HepG2 (cell line): Measurements from ENCODE around the gene CENPM. TPM values are rescaled to one million over a fixed set of nuclear protein-coding genes. Genes with fewer than 3 reads are reported as not detected.
A peak's percentile ranks its signal among the peaks of the same experiment; 100 is the strongest.

Experiments
- ATAC-seq: fragments of 200-7000 bp; cut with Tn5 transposase; 3 replicates; pipeline ENCODE4 v1.9.1; 2020; ENCODE audit warnings: mild to moderate bottlenecking, moderate library complexity
- BruUV-seq: library from RNA; stranded (reverse); fragments of 400-500 nt; replicated peaks from 2 replicates; lab custom pipeline; 2021; lab: Mats Ljungman, UMichigan
- CTCF ChIA-PET: fragments of 300-600 bp; formaldehyde crosslinking; extraction: SDS; loops from one replicate; lab custom pipeline; 2021; ENCODE audit warnings: low total read pairs, inconsistent platforms, low intra/inter-chr PET ratio; lab: Yijun Ruan, JAX
- POLR2A ChIA-PET: fragments of 350-600 bp; sonication (Branson Sonifier 250); formaldehyde crosslinking; loops from one replicate; lab custom pipeline; 2020; ENCODE audit warnings: antibody characterized with exemption, inconsistent platforms; lab: Yijun Ruan, JAX
- DNase-seq: peaks from one replicate; pipeline ENCODE4 v3.0.0-alpha.2; 2015; ENCODE audit warnings: low spot score
- FAIRE-seq: peaks from 3 replicates; lab custom pipeline; 2011; peaks lifted over from hg19 to GRCh38; lab: Jason Lieb, UNC
- H2AFZ ChIP-seq: one replicate; pipeline ENCODE4 v1.6.1; 2011; ENCODE audit warnings: low read length, inconsistent platforms
- H3K27ac ChIP-seq: fragments of 300-600 bp; 3 replicates; pipeline ENCODE4 v1.8.0; 2011; ENCODE audit warnings: mixed run types, mild to moderate bottlenecking, mixed read lengths, low read length, inconsistent platforms; ENCODE audit not compliant: insufficient read depth; ENCODE audit errors: extremely low read length
- H3K27me3 ChIP-seq, 2 experiments: fragments of 200-600 bp in 1 of 2; 2 replicates in 1 of 2; 3 replicates in 1 of 2; pipeline versions ENCODE4 v1.6.0 to v1.8.0; 2011; ENCODE audit warnings: low read length in 2 of 2, mild to moderate bottlenecking in 2 of 2, moderate library complexity in 2 of 2, inconsistent platforms in 1 of 2; ENCODE audit not compliant: insufficient read depth in 2 of 2, control insufficient read depth in 1 of 2
- H3K36me3 ChIP-seq, 2 experiments: fragments of 200-600 bp in 1 of 2; replicated peaks in 1 of 2; 2 replicates in 1 of 2; 3 replicates in 1 of 2; pipeline versions ENCODE4 v1.5.1 to v1.8.0; 2011; ENCODE audit warnings: low read length in 2 of 2, inconsistent platforms in 1 of 2; ENCODE audit not compliant: insufficient read depth in 2 of 2, control insufficient read depth in 1 of 2
- H3K4me1 ChIP-seq: 2 replicates; pipeline ENCODE4 v1.5.1; 2012; ENCODE audit warnings: low read length, inconsistent platforms; ENCODE audit not compliant: insufficient read depth
- H3K4me2 ChIP-seq: 2 replicates; pipeline ENCODE4 v1.6.0; 2011; ENCODE audit warnings: low read depth, low read length, inconsistent platforms
- H3K4me3 ChIP-seq, 3 experiments: fragments of 200-600 bp in 1 of 3; sonication (generic), shearing (Covaris generic) in 1 of 3; replicated peaks in 1 of 3; 2 replicates each; pipeline ENCODE4 v1.5.1; 2011 to 2016; ENCODE audit warnings: low read length in 3 of 3, inconsistent platforms in 2 of 3, low read depth in 2 of 3, mild to moderate bottlenecking in 2 of 3, control low read depth in 1 of 3, mixed read lengths in 1 of 3; ENCODE audit not compliant: insufficient read depth in 1 of 3
- H3K79me2 ChIP-seq: one replicate; pipeline ENCODE4 v1.6.1; 2011; ENCODE audit warnings: low read length, inconsistent platforms; ENCODE audit not compliant: insufficient read depth
- H3K9ac ChIP-seq: 2 replicates; pipeline ENCODE4 v1.6.0; 2011; ENCODE audit warnings: mild to moderate bottlenecking, low read depth, low read length, inconsistent platforms; ENCODE audit not compliant: insufficient read depth
- H3K9me3 ChIP-seq: 2 replicates; pipeline ENCODE4 v1.5.1; 2012; ENCODE audit warnings: mild to moderate bottlenecking, low read length
- H4K20me1 ChIP-seq: 2 replicates; pipeline ENCODE4 v1.6.0; 2011; ENCODE audit warnings: inconsistent platforms, mild to moderate bottlenecking, low read length, moderate library complexity; ENCODE audit not compliant: insufficient read depth
- POLR2A ChIP-seq, 2 experiments: IDR thresholded peaks; 2 replicates each; pipeline ENCODE4 v1.6.1; 2011; ENCODE audit warnings: low read depth in 2 of 2, low read length in 2 of 2, mild to moderate bottlenecking in 1 of 2, moderate library complexity in 1 of 2; ENCODE audit not compliant: insufficient read depth in 1 of 2
- POLR2G ChIP-seq: fragments of 200-400 bp; formaldehyde crosslinking; IDR thresholded peaks from 2 replicates; pipeline ENCODE4 v1.6.1; 2018; ENCODE audit warnings: mild to moderate bottlenecking, low read depth, low read length, moderate library complexity
- RXRA ChIP-seq: sonication (generic); formaldehyde crosslinking; IDR thresholded peaks from 2 replicates; pipeline ENCODE4 v1.5.1; 2020; ENCODE audit warnings: missing genetic modification reagents
- ZNF510 ChIP-seq: sonication (generic); formaldehyde crosslinking; IDR thresholded peaks from 2 replicates; pipeline ENCODE4 v1.4.0; 2020; ENCODE audit warnings: low read depth, mild to moderate bottlenecking, missing genetic modification reagents
- WGBS: methylation state at CpG from one replicate; pipeline ENCODE4 v1.1.6; 2017; ENCODE audit warnings: low lambda C conversion rate; 5-methylcytosine and 5-hydroxymethylcytosine counted together
- in situ Hi-C: cut with HindIII; loops from 2 replicates; pipeline ENCODE4 v1.10.0; 2017; ENCODE audit warnings: low pct_unique_long_range_greater_than_20kb; ENCODE audit not compliant: extremely low pct_ligation_motif_present
- intact Hi-C: fragments of 100-400 bp; cut with micrococcal nuclease; formaldehyde crosslinking; loops from one replicate; pipeline ENCODE4 v1.10.0; 2022; ENCODE audit not compliant: unreplicated experiment
- polyA plus RNA-seq, 8 experiments: library from polyadenylated mRNA; depleted of rRNA in 3 of 8; stranded (reverse) in 7 of 8; unstranded in 1 of 8; fragments of >200 nt; fragmentation: Illumina TruSeq in 4 of 8; extraction: Trizol in 4 of 8; gene quantifications; 2 replicates each; pipeline versions ENCODE4 v1.2.1 to v1.2.3, GENCODE V29; 2011 to 2016; ENCODE audit warnings: low read depth in 4 of 8, missing spikeins in 1 of 8, mixed read lengths in 1 of 8; ENCODE audit not compliant: insufficient read depth in 1 of 8
- total RNA-seq, 5 experiments: library from RNA; depleted of rRNA; stranded (reverse); fragments of >200 nt; fragmentation: Illumina TruSeq; extraction: Trizol; gene quantifications; 2 replicates each; pipeline ENCODE4 v1.2.3, GENCODE V29; 2016; ENCODE audit warnings: low read depth in 1 of 5

The CENPM gene
- total and polyA plus RNA-seq, 2 of the 13 experiments (the other 11 are each of a cell fraction or from before 2014, with no cell fraction given): 11.2 to 37.3 TPM

DNA sequence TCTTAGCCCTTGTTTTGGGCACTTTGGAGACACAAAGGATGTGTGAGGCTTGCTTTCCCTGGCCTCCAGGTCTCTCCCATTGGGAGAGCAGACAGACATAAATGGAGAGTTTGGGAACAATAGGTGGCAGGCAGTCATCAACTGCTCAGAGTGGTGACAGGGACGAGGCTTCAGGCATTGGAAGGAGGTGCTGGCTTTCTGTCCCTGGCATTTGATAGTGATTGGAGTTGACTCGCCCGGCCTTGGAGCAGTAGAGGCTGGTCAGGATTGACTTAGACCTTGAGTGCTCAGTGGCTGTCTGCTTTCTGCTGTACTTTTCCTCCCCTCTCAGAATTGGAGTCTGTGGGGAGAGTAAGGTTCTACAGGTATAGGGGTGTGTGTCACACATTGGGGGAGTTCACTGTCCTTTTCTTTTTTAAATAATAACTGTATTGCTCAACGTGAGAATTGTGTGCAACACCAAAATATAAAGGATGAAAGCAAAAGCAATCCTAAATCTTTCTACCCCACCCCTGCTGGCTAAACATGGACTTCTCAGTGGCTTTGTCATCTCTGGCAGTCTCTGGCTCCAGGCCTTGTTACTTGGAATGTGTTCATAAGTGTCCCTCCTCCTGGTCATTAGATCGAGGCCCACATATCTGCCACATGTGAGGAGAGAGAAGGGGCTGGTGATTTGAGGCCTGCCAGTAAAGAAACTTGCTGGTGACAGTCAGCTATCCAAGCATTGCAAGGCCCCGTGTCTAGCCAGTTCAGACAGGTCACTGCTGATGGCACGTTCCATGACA, 53.2 kb downstream of the CENPM start:
- ATAC-seq (no peak), FAIRE-seq (no peak), DNase-seq (no peak)
- no peak overlapping the region for H3K4me3 ChIP-seq
- H3K27ac ChIP-seq: no peak overlapping the region
- POLR2A ChIA-PET: no interaction called here
- no peaks in the 10 kb centered on the region for H3K4me1 ChIP-seq
- H4K20me1 ChIP-seq: peaks cover 12% of the 10 kb centered on the region; the same call in 1 of the 2 replicates
- H3K36me3 ChIP-seq: peaks cover 40 to 82% of the 10 kb centered on the region in 2 experiments
- no peak for TF ChIP-seq RXRA (CRISPR knock-in tag)
- peak; percentile 25; the same call in 1 of the 2 replicates for TF ChIP-seq POLR2G
- no peak overlapping the region for H3K9ac ChIP-seq
- CTCF ChIA-PET: no interaction called here
- H3K9me3 ChIP-seq: no peaks in the 10 kb centered on the region
- H2AFZ ChIP-seq: no peak overlapping the region
- no peaks in the 10 kb centered on the region for H3K27me3 ChIP-seq
- no peaks in the 10 kb centered on the region for H3K79me2 ChIP-seq
- intact Hi-C loops: no loop called here
- no TSS peak for BruUV-seq
- in situ Hi-C loops: no loop called here
- 94% methylated on average over 6 of the region's 7 CpGs for WGBS
- H3K4me2 ChIP-seq: no peak overlapping the region

GRCh38 chr22:41892721-41893120, 54.2 kb downstream of the CENPM start:
- H3K4me1 ChIP-seq: no peaks in the 10 kb centered on the region
- TF ChIP-seq POLR2A (IDR thresholded peaks at IDR 0.05; ENCODE audit: insufficient read depth in 1 of 2, low read depth in 2 of 2, low read length in 2 of 2) (0 out of 4 replicates have a peak, but pooled peaks of 1 of the 2 experiments have one; percentile 13), ZNF510 (CRISPR knock-in tag) (no peak)
- H3K4me3 ChIP-seq: no peak overlapping the region
- no peaks in the 10 kb centered on the region for H3K79me2 ChIP-seq
- FAIRE-seq (no peak), DNase-seq (no peak), ATAC-seq (no peak)
- H3K36me3 ChIP-seq: peaks cover 38 to 85% of the 10 kb centered on the region in 2 experiments
- WGBS: 98% methylated on average over 2 of the region's 4 CpGs
- no peaks in the 10 kb centered on the region for H3K9me3 ChIP-seq
- H3K27me3 ChIP-seq: no peaks in the 10 kb centered on the region
- intact Hi-C loops (no loop called here), in situ Hi-C loops (no loop called here)
- no peak overlapping the region for H3K9ac ChIP-seq
- no TSS peak for BruUV-seq
- ChIA-PET POLR2A (no interaction called here), CTCF (no interaction called here)
- H3K4me2 ChIP-seq: no peak overlapping the region
- H3K27ac ChIP-seq: no peak overlapping the region
- peaks cover 12% of the 10 kb centered on the region; the same call in 1 of the 2 replicates for H4K20me1 ChIP-seq
- H2AFZ ChIP-seq: no peak overlapping the region
